ENCODE data around the gene ASIC4.

Gene ASIC4

DNA sequence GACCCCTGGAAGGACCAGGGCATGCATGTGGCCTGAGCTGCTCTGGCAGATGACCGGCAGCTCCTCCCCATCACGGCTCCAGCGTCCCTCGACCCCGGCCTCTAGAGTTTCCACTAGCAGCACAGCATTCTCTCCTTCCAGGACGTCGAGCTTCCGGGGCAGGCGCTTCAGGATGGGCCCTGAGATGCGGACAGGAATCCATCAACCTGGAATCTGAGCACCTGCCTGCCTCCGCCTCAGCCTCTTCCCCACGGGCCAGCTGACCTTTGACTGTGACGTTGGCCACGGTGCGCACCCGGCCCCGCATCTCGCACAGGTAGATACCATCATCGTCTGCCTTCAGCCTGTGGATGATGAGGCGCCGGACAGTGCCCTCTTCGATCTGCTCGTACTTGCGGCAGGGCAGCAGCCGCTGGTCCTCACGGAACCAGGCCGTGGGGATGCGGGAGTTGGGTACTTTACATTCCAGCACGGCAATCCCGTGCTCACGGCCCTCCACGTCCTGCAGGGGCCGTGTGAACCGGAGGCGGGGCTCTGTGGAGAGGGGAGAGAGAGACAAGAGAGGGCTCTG lies 53.6 kb downstream of the ASIC4 start:
- DNase-seq = no peak
- Histone ChIP-seq H3K27ac (ENCODE audit: insufficient read depth, low read length, poor library complexity, severe bottlenecking) (no peak overlapping the region), H3K4me3 (ENCODE audit: insufficient read depth, low read depth, low read length, poor library complexity, severe bottlenecking) (no peak overlapping the region), H3K27me3 (replicated peaks; ENCODE audit: control insufficient read depth, insufficient read depth, low read length, poor library complexity, severe bottlenecking) (peaks cover 31% of the 10 kb centered on the region), H3K4me1 (ENCODE audit: control insufficient read depth, insufficient read depth, low read length, poor library complexity, severe bottlenecking) (no peaks in the 10 kb centered on the region), H3K9me3 (ENCODE audit: control insufficient read depth, low read length) (no peaks in the 10 kb centered on the region), H3K36me3 (ENCODE audit: control insufficient read depth, insufficient read depth, low read length) (no peaks in the 10 kb centered on the region)

DNA sequence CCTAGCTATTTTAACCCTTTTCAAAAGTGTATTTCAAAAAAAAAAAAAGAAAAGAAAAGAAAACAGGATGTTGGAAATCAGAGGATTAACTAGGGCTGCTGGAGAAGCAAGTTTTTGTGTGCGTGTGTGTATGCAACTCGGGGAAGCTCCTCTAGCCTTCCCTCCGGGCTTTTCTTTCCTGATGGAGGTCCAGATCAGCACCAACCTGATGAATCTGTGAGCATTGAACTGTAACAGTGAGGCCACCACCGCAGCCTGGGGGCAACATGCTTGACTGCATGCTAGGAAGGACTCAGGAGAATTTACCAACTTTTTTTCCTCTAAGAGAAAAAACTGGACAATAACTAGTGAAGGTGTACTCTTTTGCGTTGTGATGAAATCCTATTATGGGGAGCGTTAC lies 54.8 kb downstream of the ASIC4 start:
- Histone ChIP-seq H3K9me3 (ENCODE audit: control insufficient read depth, low read length) (no peaks in the 10 kb centered on the region), H3K27ac (ENCODE audit: insufficient read depth, low read length, poor library complexity, severe bottlenecking) (no peak overlapping the region), H3K4me1 (ENCODE audit: control insufficient read depth, insufficient read depth, low read length, poor library complexity, severe bottlenecking) (no peaks in the 10 kb centered on the region), H3K36me3 (ENCODE audit: control insufficient read depth, insufficient read depth, low read length) (no peaks in the 10 kb centered on the region), H3K4me3 (ENCODE audit: insufficient read depth, low read depth, low read length, poor library complexity, severe bottlenecking) (no peak overlapping the region), H3K27me3 (replicated peaks; ENCODE audit: control insufficient read depth, insufficient read depth, low read length, poor library complexity, severe bottlenecking) (peaks cover 31% of the 10 kb centered on the region)
- DNase-seq = no peak

DNA sequence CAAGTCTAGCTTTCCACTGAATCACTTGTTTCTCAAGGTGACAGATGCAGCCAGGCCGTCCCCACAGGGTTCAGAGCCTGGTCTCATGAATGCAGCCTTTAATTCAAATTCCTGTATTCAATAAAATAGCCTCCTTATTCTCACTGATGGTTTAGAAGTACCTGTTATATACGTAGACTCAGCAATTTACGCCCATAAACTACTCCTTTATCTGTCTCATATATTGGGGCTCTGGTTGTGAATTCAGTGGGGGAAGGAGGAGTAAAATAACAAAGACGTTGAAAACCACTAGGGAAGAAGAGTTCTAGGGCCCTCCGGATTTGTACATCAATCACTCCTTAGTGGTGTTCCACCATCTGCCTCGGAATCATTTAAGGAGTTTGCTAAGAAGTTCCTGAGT lies 55.4 kb downstream of the ASIC4 start:
- no peaks in the 10 kb centered on the region for H3K9me3 ChIP-seq (ENCODE audit: control insufficient read depth, low read length)
- no peak overlapping the region for H3K27ac ChIP-seq (ENCODE audit: insufficient read depth, low read length, poor library complexity, severe bottlenecking)
- H3K27me3 ChIP-seq (replicated peaks; ENCODE audit: control insufficient read depth, insufficient read depth, low read length, poor library complexity, severe bottlenecking) = peaks cover 31% of the 10 kb centered on the region
- H3K36me3 ChIP-seq (ENCODE audit: control insufficient read depth, insufficient read depth, low read length) = no peaks in the 10 kb centered on the region
- DNase-seq = no peak
- no peak overlapping the region for H3K4me3 ChIP-seq (ENCODE audit: insufficient read depth, low read depth, low read length, poor library complexity, severe bottlenecking)
- no peaks in the 10 kb centered on the region for H3K4me1 ChIP-seq (ENCODE audit: control insufficient read depth, insufficient read depth, low read length, poor library complexity, severe bottlenecking)

DNA sequence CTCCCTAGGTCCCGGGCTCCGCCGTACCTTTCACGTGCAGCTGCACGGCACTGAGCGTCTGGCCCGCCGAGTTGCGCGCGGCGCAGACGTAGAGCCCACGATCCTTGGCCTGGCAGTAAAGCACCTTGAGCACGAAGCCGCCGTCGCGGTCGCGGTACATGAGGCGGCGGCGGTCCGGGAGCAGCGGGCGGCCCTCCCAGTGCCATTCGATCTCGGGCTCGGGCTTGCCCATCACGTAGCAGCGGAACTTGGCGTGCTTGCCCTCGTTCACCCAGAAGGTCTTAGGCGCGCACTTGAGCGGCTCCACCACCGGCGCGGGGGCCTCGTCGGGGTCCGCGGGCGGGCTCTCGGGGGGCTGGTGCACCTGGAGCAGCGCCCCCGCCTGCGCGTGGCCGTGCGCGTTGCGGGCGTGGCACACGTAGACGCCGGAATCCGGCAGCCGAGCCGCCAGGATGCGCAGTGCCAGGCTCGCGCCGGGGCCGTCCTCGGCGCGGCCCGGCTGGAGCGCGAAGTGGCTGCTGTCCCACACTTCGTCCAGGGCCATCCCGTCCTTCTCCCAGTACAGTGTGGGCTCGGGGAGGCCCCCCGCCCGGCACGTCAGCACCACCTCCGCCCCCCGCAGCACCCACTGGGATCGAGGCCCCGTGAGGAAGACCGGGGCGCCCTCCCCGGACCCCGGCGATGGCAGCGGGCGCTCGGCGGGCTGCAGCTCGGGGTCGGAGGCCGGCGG lies 56.1 kb downstream of the ASIC4 start:
- DNase-seq = no peak
- peaks cover 31% of the 10 kb centered on the region for H3K27me3 ChIP-seq (replicated peaks; ENCODE audit: control insufficient read depth, insufficient read depth, low read length, poor library complexity, severe bottlenecking)

DNA sequence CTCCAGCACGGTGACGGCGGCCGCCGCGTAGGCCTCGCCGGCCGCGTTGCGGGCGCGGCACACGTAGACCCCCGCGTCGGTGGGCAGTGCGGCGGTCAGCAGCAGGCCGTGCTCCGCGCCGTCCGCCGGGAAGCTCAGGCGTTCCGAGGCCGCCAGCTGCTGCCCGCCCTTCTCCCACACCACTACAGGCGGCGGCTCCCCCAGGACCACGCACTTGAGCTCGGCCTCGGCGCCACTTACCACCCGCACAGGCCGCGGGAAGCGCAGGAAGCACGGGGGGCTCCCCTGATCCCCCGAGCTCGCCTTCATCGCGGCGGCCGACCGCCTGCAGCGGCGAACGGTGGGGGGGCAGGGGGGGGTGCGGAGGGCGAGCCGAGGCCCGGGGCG lies 56.6 kb downstream of the ASIC4 start:
- Histone ChIP-seq H3K4me3 (ENCODE audit: insufficient read depth, low read depth, low read length, poor library complexity, severe bottlenecking) (peak overlapping the region; percentile 39), H3K4me1 (ENCODE audit: control insufficient read depth, insufficient read depth, low read length, poor library complexity, severe bottlenecking) (no peaks in the 10 kb centered on the region), H3K9me3 (ENCODE audit: control insufficient read depth, low read length) (no peaks in the 10 kb centered on the region), H3K27me3 (replicated peaks; ENCODE audit: control insufficient read depth, insufficient read depth, low read length, poor library complexity, severe bottlenecking) (peaks cover 31% of the 10 kb centered on the region), H3K27ac (ENCODE audit: insufficient read depth, low read length, poor library complexity, severe bottlenecking) (no peak overlapping the region), H3K36me3 (ENCODE audit: control insufficient read depth, insufficient read depth, low read length) (no peaks in the 10 kb centered on the region)
- DNase-seq = no peak

More for the DNA sequence above, 56.1 kb downstream of the ASIC4 start:
- peak overlapping the region; percentile 39 for H3K4me3 ChIP-seq (ENCODE audit: insufficient read depth, low read depth, low read length, poor library complexity, severe bottlenecking)
- no peaks in the 10 kb centered on the region for H3K36me3 ChIP-seq (ENCODE audit: control insufficient read depth, insufficient read depth, low read length)
- no peaks in the 10 kb centered on the region for H3K9me3 ChIP-seq (ENCODE audit: control insufficient read depth, low read length)
- H3K27ac ChIP-seq (ENCODE audit: insufficient read depth, low read length, poor library complexity, severe bottlenecking) = no peak overlapping the region
- H3K4me1 ChIP-seq (ENCODE audit: control insufficient read depth, insufficient read depth, low read length, poor library complexity, severe bottlenecking) = no peaks in the 10 kb centered on the region

DNA sequence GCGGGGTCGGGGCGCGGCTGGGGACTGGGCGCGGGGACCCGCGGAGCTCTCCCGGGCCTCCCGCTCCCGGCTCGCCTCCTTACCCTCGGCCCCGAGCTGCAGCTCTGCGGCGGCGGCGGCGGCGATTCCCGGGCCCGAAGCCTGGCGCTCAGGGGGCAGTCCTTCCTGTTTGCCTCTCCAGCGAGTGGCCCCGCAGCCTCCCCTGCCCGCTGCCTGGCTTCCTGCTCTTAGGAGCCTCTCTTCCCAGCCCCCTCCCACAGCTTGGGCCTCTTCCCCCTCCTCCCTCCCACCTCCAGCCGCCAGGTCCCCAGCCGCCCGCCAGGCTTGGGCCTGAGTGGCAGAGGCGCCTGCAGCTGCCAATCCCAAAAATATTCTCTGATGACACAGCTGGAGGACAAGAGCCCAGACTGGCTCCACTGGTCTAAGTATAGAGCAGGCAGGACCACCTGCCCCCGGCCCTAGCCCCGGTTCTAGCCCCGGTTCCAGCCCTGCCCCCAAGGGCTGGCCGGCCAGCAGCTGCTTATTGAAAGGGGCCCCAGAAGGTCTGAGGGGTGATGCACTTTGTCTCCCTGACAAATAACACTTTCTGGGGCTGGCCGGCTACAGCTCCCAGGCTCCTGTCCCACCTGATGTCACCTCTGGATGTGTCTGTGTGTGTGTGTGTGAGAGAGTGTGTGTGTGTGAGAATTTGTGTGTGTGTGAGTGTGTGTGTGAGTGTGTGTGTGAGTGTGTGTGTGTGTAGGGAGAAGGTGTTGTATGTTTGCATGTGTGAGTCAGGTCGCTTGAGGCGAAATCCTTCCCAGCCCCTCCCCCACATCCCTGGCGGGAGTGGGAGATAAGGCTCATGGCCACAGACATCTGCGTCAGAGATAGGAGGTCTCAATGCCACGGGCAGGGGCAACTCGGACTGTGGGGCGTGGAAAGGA lies 57.3 kb downstream of the ASIC4 start, which contains the start of gene OBSL1:
OBSL1 (minus strand) TSS at position 229 of the 926 bp plus-strand sequence. CDS start 307 bp downstream, outside the sequence.
- no peak for DNase-seq
- no peaks in the 10 kb centered on the region for H3K4me1 ChIP-seq (ENCODE audit: control insufficient read depth, insufficient read depth, low read length, poor library complexity, severe bottlenecking)

DNA sequence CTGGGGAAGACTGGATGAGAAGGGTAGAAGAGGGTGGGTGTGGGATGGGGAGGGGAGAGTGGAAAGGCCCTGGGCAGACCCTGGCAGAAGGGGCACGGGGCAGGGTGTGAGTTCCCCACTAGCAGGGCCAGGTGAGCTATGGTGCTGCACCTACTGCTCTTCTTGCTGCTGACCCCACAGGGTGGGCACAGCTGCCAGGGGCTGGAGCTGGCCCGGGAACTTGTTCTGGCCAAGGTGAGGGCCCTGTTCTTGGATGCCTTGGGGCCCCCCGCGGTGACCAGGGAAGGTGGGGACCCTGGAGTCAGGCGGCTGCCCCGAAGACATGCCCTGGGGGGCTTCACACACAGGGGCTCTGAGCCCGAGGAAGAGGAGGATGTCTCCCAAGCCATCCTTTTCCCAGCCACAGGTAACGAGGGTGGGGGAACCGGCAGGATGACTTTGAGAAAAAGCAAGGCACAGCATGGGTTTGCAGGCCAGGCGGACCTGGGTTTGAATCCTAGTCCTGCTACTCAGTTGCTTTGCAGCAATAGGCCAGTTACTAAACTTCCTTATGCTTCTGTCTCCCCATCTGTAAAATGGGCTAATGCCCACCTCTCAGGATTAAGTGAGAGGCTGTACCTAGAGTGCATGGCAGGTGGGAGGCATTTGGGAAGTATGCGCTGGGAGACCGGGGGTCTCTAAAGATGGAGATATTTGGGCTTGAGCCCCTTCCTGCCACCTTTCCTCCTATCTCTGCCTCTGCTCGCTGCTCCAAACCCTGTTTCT lies 58.1 kb downstream of the ASIC4 start, which contains the start of gene INHA:
INHA (plus strand) TSS at position 74 of the 765 bp plus-strand sequence; CDS start at position 139, 65 bp downstream.
- peaks cover 31% of the 10 kb centered on the region for H3K27me3 ChIP-seq (replicated peaks; ENCODE audit: control insufficient read depth, insufficient read depth, low read length, poor library complexity, severe bottlenecking)
- no peaks in the 10 kb centered on the region for H3K9me3 ChIP-seq (ENCODE audit: control insufficient read depth, low read length)
- no peak within 1 kb of the TSS for H3K27ac ChIP-seq (ENCODE audit: insufficient read depth, low read length, poor library complexity, severe bottlenecking)
- no peaks in the 10 kb centered on the region for H3K4me1 ChIP-seq (ENCODE audit: control insufficient read depth, insufficient read depth, low read length, poor library complexity, severe bottlenecking)
- H3K36me3 ChIP-seq (ENCODE audit: control insufficient read depth, insufficient read depth, low read length) = no peaks in the 10 kb centered on the region
- no peak for DNase-seq
- H3K4me3 ChIP-seq (ENCODE audit: insufficient read depth, low read depth, low read length, poor library complexity, severe bottlenecking) = peak within 1 kb of the TSS; percentile 39

More for the DNA sequence above, 57.3 kb downstream of the ASIC4 start, which contains the start of gene OBSL1:
- peaks cover 31% of the 10 kb centered on the region for H3K27me3 ChIP-seq (replicated peaks; ENCODE audit: control insufficient read depth, insufficient read depth, low read length, poor library complexity, severe bottlenecking)
- no peaks in the 10 kb centered on the region for H3K36me3 ChIP-seq (ENCODE audit: control insufficient read depth, insufficient read depth, low read length)
- no peak within 1 kb of the TSS for H3K27ac ChIP-seq (ENCODE audit: insufficient read depth, low read length, poor library complexity, severe bottlenecking)
- no peaks in the 10 kb centered on the region for H3K9me3 ChIP-seq (ENCODE audit: control insufficient read depth, low read length)
- H3K4me3 ChIP-seq (ENCODE audit: insufficient read depth, low read depth, low read length, poor library complexity, severe bottlenecking) = peak within 1 kb of the TSS; percentile 39

DNA sequence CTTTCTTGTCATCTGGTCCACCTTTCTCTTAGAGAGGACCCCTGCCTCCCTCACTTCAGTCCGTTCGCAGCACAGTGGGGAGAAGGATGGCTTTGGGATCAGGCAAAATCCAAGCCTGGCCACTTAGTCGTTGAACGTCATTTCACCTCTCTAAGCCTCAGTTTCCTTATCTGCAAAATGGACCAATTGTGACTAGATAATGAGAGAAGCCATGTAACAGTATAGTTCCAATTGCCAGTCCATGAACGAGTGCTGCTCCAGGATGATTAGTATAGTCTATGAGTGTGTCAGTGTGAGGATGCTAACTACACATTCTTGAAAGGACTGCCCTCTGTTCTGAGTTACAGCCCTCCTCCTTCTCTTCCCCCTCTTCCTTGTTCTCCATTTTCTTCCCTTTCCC lies 58.9 kb downstream of the ASIC4 start:
- Histone ChIP-seq H3K4me3 (ENCODE audit: insufficient read depth, low read depth, low read length, poor library complexity, severe bottlenecking) (no peak overlapping the region), H3K4me1 (ENCODE audit: control insufficient read depth, insufficient read depth, low read length, poor library complexity, severe bottlenecking) (no peaks in the 10 kb centered on the region), H3K27ac (ENCODE audit: insufficient read depth, low read length, poor library complexity, severe bottlenecking) (no peak overlapping the region), H3K27me3 (replicated peaks; ENCODE audit: control insufficient read depth, insufficient read depth, low read length, poor library complexity, severe bottlenecking) (peaks cover 31% of the 10 kb centered on the region), H3K9me3 (ENCODE audit: control insufficient read depth, low read length) (no peaks in the 10 kb centered on the region), H3K36me3 (ENCODE audit: control insufficient read depth, insufficient read depth, low read length) (no peaks in the 10 kb centered on the region)
- DNase-seq = no peak

DNA sequence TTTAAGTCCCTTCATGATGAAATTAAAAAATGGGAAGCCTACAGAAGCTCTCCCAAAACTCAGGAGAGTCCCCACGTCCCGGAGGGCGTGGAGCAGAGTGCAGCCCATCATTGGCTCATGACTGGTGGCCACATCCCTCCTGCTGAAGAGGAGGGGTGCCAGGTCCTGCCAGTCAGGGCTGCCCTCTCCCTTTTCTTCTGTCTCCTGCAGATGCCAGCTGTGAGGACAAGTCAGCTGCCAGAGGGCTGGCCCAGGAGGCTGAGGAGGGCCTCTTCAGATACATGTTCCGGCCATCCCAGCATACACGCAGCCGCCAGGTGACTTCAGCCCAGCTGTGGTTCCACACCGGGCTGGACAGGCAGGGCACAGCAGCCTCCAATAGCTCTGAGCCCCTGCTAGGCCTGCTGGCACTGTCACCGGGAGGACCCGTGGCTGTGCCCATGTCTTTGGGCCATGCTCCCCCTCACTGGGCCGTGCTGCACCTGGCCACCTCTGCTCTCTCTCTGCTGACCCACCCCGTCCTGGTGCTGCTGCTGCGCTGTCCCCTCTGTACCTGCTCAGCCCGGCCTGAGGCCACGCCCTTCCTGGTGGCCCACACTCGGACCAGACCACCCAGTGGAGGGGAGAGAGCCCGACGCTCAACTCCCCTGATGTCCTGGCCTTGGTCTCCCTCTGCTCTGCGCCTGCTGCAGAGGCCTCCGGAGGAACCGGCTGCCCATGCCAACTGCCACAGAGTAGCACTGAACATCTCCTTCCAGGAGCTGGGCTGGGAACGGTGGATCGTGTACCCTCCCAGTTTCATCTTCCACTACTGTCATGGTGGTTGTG lies 60.4 kb downstream of the ASIC4 start:
- H3K36me3 ChIP-seq (ENCODE audit: control insufficient read depth, insufficient read depth, low read length) = no peaks in the 10 kb centered on the region
- H3K9me3 ChIP-seq (ENCODE audit: control insufficient read depth, low read length) = no peaks in the 10 kb centered on the region
- no peak for DNase-seq
- no peaks in the 10 kb centered on the region for H3K4me1 ChIP-seq (ENCODE audit: control insufficient read depth, insufficient read depth, low read length, poor library complexity, severe bottlenecking)
- H3K27me3 ChIP-seq (replicated peaks; ENCODE audit: control insufficient read depth, insufficient read depth, low read length, poor library complexity, severe bottlenecking) = peaks cover 27% of the 10 kb centered on the region
- H3K4me3 ChIP-seq (ENCODE audit: insufficient read depth, low read depth, low read length, poor library complexity, severe bottlenecking) = no peak overlapping the region
- H3K27ac ChIP-seq (ENCODE audit: insufficient read depth, low read length, poor library complexity, severe bottlenecking) = no peak overlapping the region
